Hematopoietic multipotent progenitor cell (in vitro differentiated cells): ENCODE measurements around the gene ADAM30. TPM values are rescaled to one million over a fixed set of nuclear protein-coding genes. Genes with fewer than 3 reads are reported as not detected.
"Not testable (repeated sequence)": the region's sequence is repeated elsewhere in the genome, so short reads cannot be mapped to it uniquely, and the experiment has no call there.

Experiments
- DNase-seq, 3 donors: peaks; one replicate each; pipeline ENCODE4 v3.0.0-alpha.2; 2011 to 2015; ENCODE audit warnings: low read depth in 2 of 3, low spot score in 2 of 3
- total RNA-seq: library from RNA; depleted of rRNA; stranded (reverse); fragments of >200 nt; gene quantifications from one replicate; pipeline ENCODE4 v1.2.3, GENCODE V29; 2012

ADAM30 gene
- total RNA-seq, 1 donor, result not detected

DNA sequence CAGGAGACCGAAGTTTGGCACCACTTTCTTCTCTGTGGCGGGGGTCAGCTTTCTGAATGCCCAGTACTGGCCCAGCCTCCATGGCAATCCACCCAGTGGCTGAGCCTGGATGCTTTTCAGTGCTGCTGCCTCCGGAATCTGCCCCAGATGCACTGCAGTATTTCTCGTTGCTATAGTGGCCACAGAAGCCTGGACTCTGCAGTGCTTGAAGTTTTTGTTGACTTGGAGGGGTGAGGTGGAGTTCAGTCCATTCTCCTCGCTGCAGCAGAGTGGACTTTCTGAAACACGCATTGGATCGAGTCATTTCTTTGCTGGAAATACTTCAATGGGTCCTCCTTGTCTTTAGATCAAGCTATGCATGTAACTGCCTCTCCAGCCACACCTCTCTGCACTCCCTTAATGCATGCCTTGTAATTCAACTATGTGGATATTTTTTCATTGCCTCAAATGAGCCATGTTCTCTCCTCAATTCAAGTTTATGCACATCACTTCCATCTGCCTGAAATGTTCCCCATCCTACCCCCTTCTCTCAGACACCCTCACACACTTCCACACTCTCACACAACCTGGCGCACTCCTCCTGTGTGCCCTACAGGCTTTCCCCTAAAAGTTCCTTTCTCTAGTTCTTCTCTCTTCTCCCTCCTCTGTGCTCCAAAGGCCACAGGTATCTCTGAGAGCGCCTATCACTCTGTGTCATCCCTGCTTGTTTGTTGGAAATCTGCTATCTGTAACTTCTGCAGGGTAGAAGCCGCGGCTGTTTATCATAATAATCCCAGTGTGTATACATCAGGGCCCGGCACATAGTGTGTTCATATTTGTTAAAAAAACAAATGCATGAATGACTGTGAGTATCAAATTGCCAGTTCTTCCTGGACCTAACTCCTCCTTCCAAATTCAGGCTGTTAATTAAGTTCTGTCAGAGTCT is 16.5 kb downstream of the ADAM30 start:
- no peak for DNase-seq

DNA sequence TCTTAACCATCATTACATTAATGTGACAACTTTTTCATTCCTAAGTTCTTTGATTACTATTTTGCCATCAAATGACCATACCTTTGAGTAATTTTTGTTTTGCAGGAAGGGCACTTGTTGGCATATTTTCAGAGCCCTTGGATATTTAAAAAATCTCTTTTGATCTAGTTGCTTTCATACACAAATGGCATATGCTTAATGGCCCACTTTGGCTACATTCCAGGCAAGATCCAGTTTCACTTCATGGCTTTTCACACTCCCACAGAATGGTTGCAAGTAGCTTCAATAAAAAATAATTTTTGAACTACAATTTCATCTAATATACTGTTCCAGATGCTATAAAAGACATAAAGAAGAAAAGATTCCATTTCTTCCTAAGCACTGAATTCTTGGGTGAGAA is 18.1 kb downstream of the ADAM30 start:
- no peak for DNase-seq

DNA sequence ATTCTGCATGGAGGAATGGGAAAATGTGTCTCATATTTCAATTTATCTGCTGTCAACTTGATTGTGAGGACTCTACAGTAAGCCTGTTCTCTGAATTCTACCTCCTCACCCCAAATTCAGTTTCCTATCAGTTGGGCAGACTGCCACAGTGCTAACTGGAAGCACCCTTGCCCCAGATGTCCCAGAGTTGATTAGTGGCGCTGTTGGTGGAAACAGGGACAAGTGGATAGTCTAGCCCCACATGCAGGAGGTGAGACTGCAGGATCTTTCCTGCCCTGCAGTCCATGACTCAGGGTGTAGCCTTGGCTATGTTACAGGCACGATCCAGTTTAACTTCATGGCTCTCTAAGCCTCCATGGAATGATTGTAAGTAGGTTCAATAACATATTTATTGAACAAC is 22.1 kb downstream of the ADAM30 start:
- no peak for DNase-seq

DNA sequence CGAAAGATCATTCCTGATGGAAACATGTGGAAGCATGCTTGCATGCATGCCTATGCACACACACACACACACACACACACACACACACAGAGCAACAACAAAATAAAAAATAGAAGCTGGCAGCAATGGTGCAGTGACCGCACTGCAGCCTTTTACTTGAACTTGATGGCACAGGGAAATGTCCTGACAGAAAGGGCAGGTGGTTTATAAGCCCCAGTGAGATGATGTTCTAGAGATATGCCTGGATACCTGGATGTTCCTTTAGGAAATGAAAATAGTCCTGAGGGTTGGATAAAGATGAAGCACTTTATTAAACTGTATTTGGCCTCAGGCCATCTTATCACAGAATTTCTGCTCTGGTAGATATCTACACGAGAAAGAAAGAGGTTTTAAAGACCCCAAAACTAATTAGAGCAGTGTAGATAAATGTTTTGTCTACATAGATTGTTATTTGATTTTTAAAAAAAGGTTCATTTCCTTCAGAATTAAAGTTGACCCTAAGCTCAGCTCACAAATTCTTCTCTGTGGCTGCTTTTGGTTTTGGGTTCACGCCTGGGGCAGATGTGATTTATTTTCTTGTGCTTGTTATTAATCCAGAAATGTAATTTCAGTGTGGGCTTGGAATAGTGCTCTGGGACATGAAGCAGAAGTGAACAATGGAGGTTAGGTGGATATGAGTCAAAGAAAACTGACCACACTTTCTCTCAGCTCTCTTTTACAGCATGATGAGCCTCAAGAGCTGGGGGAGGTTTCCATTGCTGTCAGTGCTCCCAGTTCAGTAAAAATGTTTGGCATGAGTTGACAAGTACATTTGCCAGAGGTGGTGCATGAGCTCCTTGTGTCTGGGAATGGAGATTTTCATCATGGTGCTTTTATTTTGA is 22.9 kb downstream of the ADAM30 start:
- no peak for DNase-seq

DNA sequence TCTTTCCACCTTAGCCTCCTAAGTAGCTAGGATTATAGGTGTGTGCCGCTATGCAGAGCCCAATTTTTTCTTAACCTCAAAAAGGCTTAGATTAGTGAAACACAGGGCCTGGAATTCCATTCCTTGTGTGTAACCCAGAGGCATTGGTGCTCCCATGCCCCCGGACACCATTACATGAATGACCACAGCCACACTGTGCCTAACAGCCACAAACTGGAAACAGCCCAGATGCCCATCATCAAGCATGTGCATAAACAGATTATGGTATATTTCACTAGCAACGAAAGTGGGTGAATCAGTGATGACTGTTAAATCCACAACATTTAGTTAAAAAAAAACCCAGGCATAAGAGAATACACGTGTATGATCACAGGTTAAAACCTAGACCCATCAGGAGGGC is 24.4 kb downstream of the ADAM30 start:
- DNase-seq, result no peak

DNA sequence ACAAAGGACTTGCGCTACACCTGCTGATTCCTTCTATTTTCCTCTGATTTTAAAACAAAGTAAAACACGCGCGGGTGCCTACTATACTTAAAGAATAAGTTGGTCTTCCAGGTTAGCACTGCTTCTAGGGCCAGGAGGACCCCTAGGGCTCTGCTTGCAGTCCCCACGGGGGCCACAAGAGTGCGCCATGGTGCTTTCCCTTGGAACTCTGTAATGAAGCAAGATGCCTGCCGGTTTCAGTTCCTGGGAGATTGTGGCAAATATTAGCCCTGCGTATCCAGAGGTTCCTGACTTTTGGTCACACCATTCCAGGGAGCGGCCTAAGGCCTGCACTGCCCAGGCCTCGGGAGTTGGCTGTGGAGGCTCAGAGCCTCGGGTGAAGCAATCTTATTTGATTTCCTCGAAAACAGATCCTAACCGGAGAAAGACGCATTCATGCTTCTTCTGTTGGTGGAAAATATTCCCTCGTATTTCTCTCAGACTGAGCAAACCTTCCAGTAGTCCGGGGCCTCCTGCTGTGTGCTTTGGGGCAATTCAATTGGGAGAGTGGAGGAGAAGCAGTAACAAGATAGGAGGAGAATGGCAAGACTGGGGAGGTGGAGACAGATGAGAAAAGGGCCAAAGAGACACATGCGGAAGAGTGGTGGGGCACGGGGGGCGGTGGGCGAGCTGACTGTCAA is 25.3 kb downstream of the ADAM30 start:
- DNase-seq, result peak in 2 of 3 donors; percentile 67 to 84

DNA sequence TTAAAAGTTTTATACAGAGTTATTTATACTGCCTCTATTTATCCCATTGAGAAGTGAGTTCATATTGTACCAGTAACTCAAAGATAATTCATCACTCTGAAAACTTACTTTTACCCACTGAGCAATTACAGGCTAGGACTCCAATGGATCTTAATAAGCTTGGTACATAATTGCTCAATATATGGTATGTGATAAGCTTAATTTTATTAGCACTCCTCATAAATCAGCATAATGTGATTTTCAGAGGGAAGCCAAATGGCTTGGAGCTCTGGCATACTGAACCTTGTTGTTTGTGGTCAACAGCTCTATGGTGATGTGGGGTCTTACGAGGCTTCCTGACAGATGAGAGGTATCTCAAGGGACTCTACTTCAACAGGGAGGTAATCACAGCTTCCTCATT is 26.3 kb downstream of the ADAM30 start:
- DNase-seq, result no peak

DNA sequence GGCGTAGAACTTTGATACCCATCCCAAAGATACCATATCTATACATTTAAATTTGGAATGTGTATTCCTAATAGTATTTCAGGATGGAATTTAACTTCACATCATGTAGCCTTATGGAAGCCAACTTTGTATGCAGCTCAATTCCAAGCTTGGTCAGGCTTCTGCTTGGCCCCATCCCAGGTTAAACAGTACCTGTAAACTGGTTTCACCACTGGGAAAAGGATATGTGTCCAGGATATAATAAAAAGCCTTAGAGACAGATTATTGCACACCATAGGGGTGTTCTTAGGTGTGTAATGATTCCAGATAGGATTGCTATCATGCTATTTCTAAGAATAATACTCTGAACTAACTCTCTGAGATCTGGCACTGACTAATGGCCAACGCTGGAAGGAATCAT is 28.1 kb downstream of the ADAM30 start:
- DNase-seq, result no peak

DNA sequence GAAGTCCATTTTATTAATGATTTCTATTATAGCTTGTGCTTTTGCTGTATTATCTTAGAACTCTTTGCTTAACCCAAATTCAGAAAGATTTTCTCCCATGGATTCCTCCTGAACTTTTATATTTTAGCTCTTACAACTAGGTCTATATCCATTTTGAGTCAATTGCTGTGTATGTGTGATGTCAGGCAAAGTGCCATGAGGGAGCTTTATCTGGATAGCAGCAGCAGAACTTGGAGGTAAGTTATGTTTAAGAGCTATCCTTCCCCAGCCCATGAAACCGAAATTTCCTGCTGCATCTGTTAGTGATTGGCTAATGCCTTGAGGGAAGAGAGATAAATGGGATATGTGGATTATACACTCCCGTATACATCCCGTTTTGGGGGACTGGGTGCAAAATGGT is 29.9 kb downstream of the ADAM30 start:
- DNase-seq, result no peak

DNA sequence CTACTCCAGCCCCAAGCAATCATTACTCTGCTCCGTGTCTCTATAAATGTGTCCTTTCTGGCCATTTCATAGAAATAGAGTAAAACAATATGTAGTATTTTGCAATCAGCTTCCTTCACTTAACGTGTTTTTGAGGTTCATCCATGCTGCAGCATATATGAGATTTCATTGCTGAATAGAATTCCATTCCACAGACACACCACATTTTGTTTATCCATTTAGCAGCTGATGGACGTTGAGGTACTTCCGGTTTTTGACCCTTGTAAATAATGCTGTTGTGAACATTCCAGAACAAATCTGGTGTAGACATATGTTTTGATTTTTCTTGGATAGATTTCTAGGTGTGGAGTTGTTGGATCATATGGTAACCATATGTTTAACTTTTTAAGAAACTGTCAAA is 30.7 kb downstream of the ADAM30 start:
- no peak for DNase-seq

DNA sequence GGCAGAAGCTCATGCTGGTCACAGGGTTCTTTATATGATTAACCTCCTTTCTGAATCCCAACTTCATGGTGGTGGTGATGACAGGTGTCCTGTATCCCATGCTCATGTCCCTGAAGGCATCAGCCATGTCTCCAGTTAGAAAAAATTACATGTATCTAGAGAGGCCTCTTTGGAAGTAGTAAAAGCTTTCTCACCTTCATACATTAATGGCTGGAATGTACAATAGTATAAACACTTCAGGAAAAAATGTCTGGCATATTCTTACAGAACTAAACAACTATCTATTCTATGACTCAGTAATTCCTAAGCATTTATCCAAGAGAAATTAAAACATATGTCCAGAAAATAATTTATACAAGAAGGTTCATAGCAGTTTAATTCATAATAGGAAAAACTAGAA is 34.0 kb downstream of the ADAM30 start:
- DNase-seq, result no peak

DNA sequence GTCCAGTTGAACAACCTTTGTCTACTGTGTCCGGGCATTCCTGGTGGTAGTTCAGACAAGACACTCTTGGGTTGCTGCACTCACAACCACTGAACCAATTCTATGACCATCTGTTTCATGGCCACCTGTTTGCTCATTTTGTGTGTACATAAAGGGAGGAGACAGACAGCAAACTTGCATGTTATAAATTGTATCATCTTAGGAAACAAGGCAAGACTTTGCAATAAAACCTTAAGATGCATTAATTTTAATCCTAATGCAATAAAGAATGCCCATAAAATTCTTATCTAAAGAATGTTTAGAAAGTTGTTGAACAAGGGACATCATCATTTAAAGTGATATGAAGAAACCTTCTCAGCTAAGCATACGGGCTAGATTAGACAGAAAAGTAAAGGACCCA is 34.8 kb downstream of the ADAM30 start:
- no peak for DNase-seq

DNA sequence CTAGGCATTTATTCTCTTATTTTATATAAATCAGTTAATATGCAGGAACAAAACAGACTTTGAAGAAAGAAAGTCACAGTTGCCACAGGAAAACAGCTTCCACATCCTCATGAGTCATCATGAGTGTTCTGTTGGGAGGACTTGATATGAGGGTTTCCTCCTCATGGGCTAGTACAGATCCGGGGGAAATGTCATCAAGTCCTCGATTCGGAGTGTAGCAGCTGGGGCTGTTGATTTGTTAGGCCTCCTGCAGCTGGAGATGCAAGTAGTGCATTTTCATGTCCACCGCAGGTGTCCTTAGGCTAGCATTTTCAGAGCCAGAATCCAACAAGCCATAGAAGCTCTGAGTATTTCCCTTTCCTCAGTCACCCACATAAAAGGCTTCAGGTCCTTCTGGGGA is 36.7 kb downstream of the ADAM30 start:
- DNase-seq, result peak in 2 of 3 donors; percentile 84 to 91

DNA sequence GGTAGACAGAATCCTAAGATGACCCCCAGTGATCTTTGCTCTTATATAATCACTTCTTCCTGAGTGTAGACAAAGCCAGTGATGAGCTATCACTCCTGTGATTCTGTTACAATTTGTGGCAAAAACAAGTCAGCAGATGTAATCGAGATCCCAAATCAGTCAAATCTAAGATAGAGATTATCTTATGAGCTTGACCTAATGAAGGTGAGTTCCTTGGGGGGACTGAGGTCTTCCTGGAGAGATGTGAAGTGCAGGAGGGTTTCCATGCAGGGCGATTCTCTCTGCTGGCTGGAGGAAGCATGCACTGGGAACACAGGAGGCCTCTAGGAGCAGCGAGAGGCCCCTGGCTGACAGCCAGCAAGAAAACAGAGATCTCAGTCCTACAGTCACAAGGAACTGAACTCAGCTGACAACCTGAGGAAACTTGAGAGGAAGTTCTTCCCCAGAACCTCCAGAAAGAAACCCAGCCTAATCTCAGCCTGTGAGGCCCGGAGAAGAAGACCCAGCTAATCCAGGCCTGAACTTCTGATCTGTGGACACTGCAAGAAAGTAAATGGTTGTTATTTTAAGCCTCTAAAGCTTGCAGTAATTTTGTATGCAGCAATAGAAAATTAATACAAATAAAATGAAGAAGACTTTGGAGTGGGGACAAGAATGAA is 37.6 kb downstream of the ADAM30 start:
- DNase-seq, result not testable (repeated sequence)

DNA sequence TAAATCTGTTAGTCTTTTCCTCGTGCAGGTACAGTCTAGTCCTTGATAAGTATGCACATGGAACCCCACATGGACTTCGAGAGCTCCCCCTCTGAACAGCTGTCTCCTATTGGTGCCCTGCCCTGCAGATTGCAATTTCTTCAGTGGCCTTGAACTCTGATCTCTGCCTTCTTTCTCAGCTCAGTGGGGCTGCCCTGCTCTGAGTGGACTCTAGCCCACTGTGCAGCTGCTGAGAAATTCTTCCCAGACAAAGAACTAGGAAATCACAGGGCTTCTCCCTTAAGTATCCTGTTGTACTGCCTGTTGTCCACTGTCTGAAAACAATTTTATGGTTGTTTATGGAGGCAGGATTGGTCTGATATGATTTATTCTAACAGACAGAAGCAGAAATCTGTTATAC is 38.2 kb downstream of the ADAM30 start:
- DNase-seq, result no peak

DNA sequence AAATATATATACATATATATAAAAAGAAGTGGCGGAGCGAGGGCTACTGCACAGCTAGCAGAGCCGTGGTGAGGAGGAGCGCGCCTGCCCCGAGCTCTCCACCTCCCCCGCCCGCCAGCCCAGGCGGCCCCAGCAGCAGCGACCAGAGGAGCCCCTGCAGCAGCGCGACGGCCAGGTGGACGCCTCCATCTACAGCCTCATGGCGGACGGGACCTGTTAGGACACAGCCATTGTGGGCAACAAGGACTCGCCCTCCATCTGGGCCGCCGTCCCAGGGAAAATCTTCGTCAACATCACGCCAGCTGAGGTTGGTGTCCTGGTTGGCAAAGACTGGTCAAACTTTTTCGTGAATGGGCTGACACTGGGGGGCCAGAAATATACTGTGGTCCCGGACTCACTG is 43.2 kb downstream of the ADAM30 start:
- DNase-seq, result no peak

DNA sequence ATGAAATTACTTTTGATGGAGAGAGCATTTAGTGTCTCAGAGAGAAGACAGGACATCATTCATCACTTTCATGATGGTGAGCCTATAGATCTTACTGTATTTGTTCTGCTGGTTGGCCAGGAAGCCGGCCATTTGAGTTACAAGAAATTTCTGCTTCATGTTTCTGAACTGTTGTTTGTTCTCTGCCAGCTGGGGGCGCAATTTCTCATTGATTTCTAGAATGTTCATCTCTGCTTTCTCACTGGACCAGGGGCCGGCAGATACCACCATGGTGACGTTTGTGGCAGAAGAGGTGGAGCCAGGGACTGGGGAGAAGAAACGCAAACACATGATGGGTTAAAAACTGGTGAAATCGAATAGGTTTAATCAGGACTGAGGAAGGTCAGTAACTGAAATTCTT is 52.1 kb downstream of the ADAM30 start:
- not testable (repeated sequence) for DNase-seq
